ENCODE results near the gene CACUL1.

- no peak for TF ChIP-seq CTCF (IDR thresholded peaks at IDR 0.05; ENCODE audit: low read depth, low read length)
- no peak for TF ChIP-seq EZH2phosphoT487 (IDR thresholded peaks at IDR 0.05; ENCODE audit: low read depth)
Measured at GRCh38 chr10:118769898-118770600, 15.3 kb upstream of the CACUL1 start.

Measured in OCI-LY3 (cell line).